IMR-90 (cell line): Measurements from ENCODE around the gene NSUN7. TPM values are rescaled to one million over a fixed set of nuclear protein-coding genes. Genes with fewer than 3 reads are reported as not detected.

Source experiments
- ATAC-seq: fragments of 200-7000 bp; cut with Tn5 transposase; 2 replicates; pipeline ENCODE4 v1.9.1; 2020; ENCODE audit warnings: low read depth, mild to moderate bottlenecking, moderate library complexity
- BruUV-seq: library from RNA; stranded (reverse); fragments of 400-500 nt; replicated peaks from 2 replicates; lab custom pipeline; 2021; lab: Mats Ljungman, UMichigan
- CTCF ChIA-PET: fragments of 300-600 bp; formaldehyde crosslinking; extraction: SDS; loops from one replicate; lab custom pipeline; 2021; ENCODE audit warnings: antibody characterized with exemption; lab: Yijun Ruan, JAX
- POLR2A ChIA-PET: fragments of 300-600 bp; sonication (Branson Sonifier 250); formaldehyde crosslinking; loops from one replicate; lab custom pipeline; 2022; ENCODE audit warnings: antibody characterized with exemption; ENCODE audit not compliant: unreplicated experiment; lab: Charles Lee
- DNase-seq: peaks from one replicate; pipeline ENCODE4 v3.0.0; 2013
- H2AFZ ChIP-seq: replicated peaks from 2 replicates; pipeline ENCODE3; 2013; ENCODE audit warnings: low read length, mild to moderate bottlenecking; ENCODE audit not compliant: poor library complexity
- H2AK5ac ChIP-seq: 2 replicates; pipeline ENCODE4 v1.6.1; 2013; ENCODE audit warnings: low read depth, low read length, inconsistent platforms
- H2AK9ac ChIP-seq: replicated peaks from 2 replicates; pipeline ENCODE3; 2013; ENCODE audit warnings: mild to moderate bottlenecking, low read depth, low read length, moderate library complexity; ENCODE audit not compliant: poor library complexity
- H2BK120ac ChIP-seq: 2 replicates; pipeline ENCODE4 v1.6.1; 2013; ENCODE audit warnings: low read depth, low read length, inconsistent platforms
- H2BK15ac ChIP-seq: 3 replicates; pipeline ENCODE4 v1.6.1; 2013; ENCODE audit warnings: low read depth, low read length, inconsistent platforms
- H2BK20ac ChIP-seq: 2 replicates; pipeline ENCODE4 v1.6.1; 2013; ENCODE audit warnings: low read depth, mild to moderate bottlenecking, inconsistent platforms, low read length, moderate library complexity
- H2BK5ac ChIP-seq: 2 replicates; pipeline ENCODE4 v1.6.1; 2013; ENCODE audit warnings: mild to moderate bottlenecking, low read depth, low read length, inconsistent platforms; ENCODE audit not compliant: poor library complexity, severe bottlenecking
- H3K14ac ChIP-seq: replicated peaks from 2 replicates; pipeline ENCODE4 v1.6.1; 2013; ENCODE audit warnings: low read depth, low read length, inconsistent platforms
- H3K18ac ChIP-seq: 2 replicates; pipeline ENCODE4 v1.6.1; 2013; ENCODE audit warnings: low read depth, low read length, control low read depth
- H3K23ac ChIP-seq: 2 replicates; pipeline ENCODE4 v1.6.1; 2013; ENCODE audit warnings: low read depth, low read length, inconsistent platforms
- H3K27ac ChIP-seq: 2 replicates; pipeline ENCODE4 v1.5.1; 2013; ENCODE audit warnings: mild to moderate bottlenecking, control low read depth, low read length; ENCODE audit not compliant: insufficient read depth
- H3K27me3 ChIP-seq: 2 replicates; pipeline ENCODE4 v1.6.1; 2013; ENCODE audit warnings: low read length; ENCODE audit not compliant: control insufficient read depth, insufficient read depth
- H3K36me3 ChIP-seq: 2 replicates; pipeline ENCODE4 v1.6.1; 2013; ENCODE audit warnings: low read length, mixed read lengths; ENCODE audit not compliant: control insufficient read depth, insufficient read depth
- H3K4ac ChIP-seq: 2 replicates; pipeline ENCODE4 v1.6.1; 2013; ENCODE audit warnings: low read depth, low read length, inconsistent platforms
- H3K4me1 ChIP-seq: 2 replicates; pipeline ENCODE4 v1.6.1; 2013; ENCODE audit warnings: low read length, mixed read lengths; ENCODE audit not compliant: control insufficient read depth, insufficient read depth
- H3K4me2 ChIP-seq: 2 replicates; pipeline ENCODE4 v1.6.1; 2013; ENCODE audit warnings: low read depth, mild to moderate bottlenecking, control low read depth, low read length, moderate library complexity
- H3K4me3 ChIP-seq: 2 replicates; pipeline ENCODE4 v1.5.1; 2013; ENCODE audit warnings: low read depth, mild to moderate bottlenecking, control low read depth, low read length, moderate library complexity; ENCODE audit not compliant: insufficient read depth
- H3K56ac ChIP-seq: 2 replicates; pipeline ENCODE4 v1.6.1; 2013; ENCODE audit warnings: low read length, inconsistent platforms; ENCODE audit not compliant: insufficient read depth; ENCODE audit errors: extremely low read depth
- H3K79me1 ChIP-seq, 2 experiments: 2 replicates each; pipeline ENCODE4 v1.6.1; 2013; ENCODE audit warnings: low read length in 2 of 2, inconsistent platforms in 1 of 2, low read depth in 1 of 2
- H3K9ac ChIP-seq: 2 replicates; pipeline ENCODE4 v1.6.1; 2013; ENCODE audit warnings: low read depth, low read length, control low read depth
- H3K9me1 ChIP-seq: 2 replicates; pipeline ENCODE4 v1.6.1; 2013; ENCODE audit warnings: low read length, inconsistent platforms; ENCODE audit not compliant: insufficient read depth
- H3K9me3 ChIP-seq: 2 replicates; pipeline ENCODE4 v1.6.1; 2013; ENCODE audit warnings: low read length; ENCODE audit not compliant: control insufficient read depth, insufficient read depth
- H4K20me1 ChIP-seq: 2 replicates; pipeline ENCODE4 v1.6.1; 2013; ENCODE audit warnings: low read length, inconsistent platforms; ENCODE audit not compliant: insufficient read depth
- H4K5ac ChIP-seq: 2 replicates; pipeline ENCODE4 v1.6.1; 2013; ENCODE audit warnings: mild to moderate bottlenecking, low read depth, low read length, control low read depth
- H4K8ac ChIP-seq, 2 experiments: 2 replicates each; pipeline ENCODE4 v1.6.1; 2013; ENCODE audit warnings: low read depth in 2 of 2, low read length in 2 of 2, control low read depth in 1 of 2, inconsistent platforms in 1 of 2
- H4K91ac ChIP-seq: 2 replicates; pipeline ENCODE4 v1.6.1; 2013; ENCODE audit warnings: low read depth, low read length, inconsistent platforms; ENCODE audit not compliant: insufficient read depth
- CHD1 ChIP-seq: IDR thresholded peaks from 2 replicates; pipeline ENCODE4 v1.6.1; 2012; ENCODE audit warnings: low read depth, low read length, improper control_type of control experiment
- CTCF ChIP-seq: conservative IDR thresholded peaks from 2 replicates; pipeline ENCODE4 v1.5.1; 2012; ENCODE audit warnings: mild to moderate bottlenecking, low read depth, low read length, improper control_type of control experiment
- ELK1 ChIP-seq: fragments of 150-350 bp; IDR thresholded peaks from 2 replicates; pipeline ENCODE4 v1.6.1; 2016; ENCODE audit warnings: low read depth, mild to moderate bottlenecking, low read length, moderate library complexity, borderline replicate concordance
- MAZ ChIP-seq: IDR thresholded peaks from 2 replicates; pipeline ENCODE4 v1.6.1; 2012; ENCODE audit warnings: low read depth, mild to moderate bottlenecking, low read length, improper control_type of control experiment, moderate library complexity, borderline replicate concordance
- NFE2L2 ChIP-seq: fragments of 150-350 bp; IDR thresholded peaks from 2 replicates; pipeline ENCODE4 v1.6.1; 2016; ENCODE audit warnings: low read depth, mild to moderate bottlenecking, low read length
- POLR2A ChIP-seq: IDR thresholded peaks from 2 replicates; pipeline ENCODE4 v1.6.1; 2012; ENCODE audit warnings: mild to moderate bottlenecking, low read depth, low read length
- RCOR1 ChIP-seq: IDR thresholded peaks from 2 replicates; pipeline ENCODE4 v1.6.1; 2012; ENCODE audit warnings: mild to moderate bottlenecking, low read length, improper control_type of control experiment; ENCODE audit not compliant: insufficient replicate concordance
- SMC3 ChIP-seq: fragments of 150-350 bp; IDR thresholded peaks from 2 replicates; pipeline ENCODE4 v1.6.1; 2016; ENCODE audit warnings: low read depth, mild to moderate bottlenecking, antibody characterized with exemption, low read length, moderate library complexity
- USF2 ChIP-seq: fragments of 150-350 bp; IDR thresholded peaks from 2 replicates; pipeline ENCODE4 v1.6.1; 2017; ENCODE audit warnings: mild to moderate bottlenecking, antibody characterized with exemption, low read length, low read depth
- WGBS, 2 experiments: methylation state at CpG; one replicate each; pipeline versions ENCODE4 v1.1.5 to v1.1.7; 2013; ENCODE audit warnings: missing lambda C conversion rate in 2 of 2; ENCODE audit not compliant: insufficient read length in 1 of 2; ENCODE audit errors: extremely low coverage in 2 of 2; 5-methylcytosine and 5-hydroxymethylcytosine counted together
- dilution Hi-C: fragments of 300-500 bp; cut with HindIII; formaldehyde crosslinking; loops from one replicate; pipeline ENCODE4 v1.14.3; 2018; ENCODE audit warnings: low sequenced_read_pairs; ENCODE audit not compliant: unreplicated experiment
- in situ Hi-C: fragments of 300-500 bp; cut with MboI; formaldehyde crosslinking; loops from 3 replicates; pipeline ENCODE4 v1.14.3; 2019; ENCODE audit warnings: low sequenced_read_pairs, inconsistent platforms, mixed read lengths
- intact Hi-C: fragments of 100-400 bp; cut with micrococcal nuclease; formaldehyde crosslinking; loops from 2 replicates; pipeline ENCODE4 v1.10.0; 2022
- polyA plus RNA-seq, 3 experiments: library from polyadenylated mRNA; depleted of rRNA; stranded (reverse); fragments of >200 nt; gene quantifications; 2 replicates each; pipeline ENCODE4 v1.2.3, GENCODE V29; 2012; ENCODE audit warnings: low replicate concordance in 1 of 3
- total RNA-seq: library from RNA; depleted of rRNA; stranded (reverse); fragments of >200 nt; gene quantifications from 2 replicates; pipeline ENCODE4 v1.2.3, GENCODE V29; 2012

Gene NSUN7
- total and polyA plus RNA-seq, 2 of the 4 experiments (the other 2 are of a cell fraction), result not detected

- CTCF ChIA-PET, result interaction anchor here (1.2 to 1.5 kb wide), 2 partner anchors 28 to 29 kb away, joined by 3 read pairs; no protein-coding TSS in a partner anchor
- no peak overlapping the region for H4K91ac ChIP-seq
- in situ Hi-C loops, result loop anchor here (25.0 kb wide), 1 partner anchor 100 kb away; no protein-coding TSS in a partner anchor
- no peak overlapping the region for H2AFZ ChIP-seq
- H3K9ac ChIP-seq, result no peak overlapping the region
- no peak overlapping the region for H2BK5ac ChIP-seq
- no peak overlapping the region for H3K14ac ChIP-seq
- no peaks in the 10 kb centered on the region; the same call in 1 of the 2 replicates for H3K4me1 ChIP-seq
- no peak overlapping the region for H3K4me3 ChIP-seq
- no peak overlapping the region for H4K5ac ChIP-seq
- DNase-seq, result peak; percentile 32
- dilution Hi-C loops, result no loop called here
- no peak; the same call in 1 of the 2 replicates for ATAC-seq
- no peak overlapping the region for H3K27ac ChIP-seq
- H3K36me3 ChIP-seq, result peaks cover 10% of the 10 kb centered on the region
- no peak overlapping the region for H3K23ac ChIP-seq
- no peak overlapping the region for H2BK20ac ChIP-seq
- TF ChIP-seq POLR2A, result no peak
- no peak for TF ChIP-seq RCOR1
- no peak for TF ChIP-seq ELK1
- no peak for TF ChIP-seq CHD1
- TF ChIP-seq CTCF, result no peak
- no peak for TF ChIP-seq SMC3
- no peak for TF ChIP-seq MAZ
- TF ChIP-seq USF2, result no peak
- no peak for TF ChIP-seq NFE2L2
- no peak overlapping the region for H3K4ac ChIP-seq
- no peaks in the 10 kb centered on the region for H3K9me3 ChIP-seq
- H3K18ac ChIP-seq, result no peak overlapping the region
- 0 out of 2 replicates have a peak, but pooled peaks cover 3% of the 10 kb centered on the region for H3K9me1 ChIP-seq
- H3K4me2 ChIP-seq, result no peak overlapping the region
- H3K27me3 ChIP-seq, result no peaks in the 10 kb centered on the region
- no peak overlapping the region for H2AK9ac ChIP-seq
- H4K20me1 ChIP-seq, result no peaks in the 10 kb centered on the region
- no peak overlapping the region for H3K56ac ChIP-seq
- H2BK15ac ChIP-seq, result no peak overlapping the region
- POLR2A ChIA-PET, result no interaction called here
- H2AK5ac ChIP-seq, result no peak overlapping the region
- no peaks in the 10 kb centered on the region; a peak in 1 of 4 replicates for H3K79me1 ChIP-seq
- WGBS, 2 experiments, result no CpG with 5 or more reads among the region's 7 CpGs
- intact Hi-C loops, result no loop called here
- BruUV-seq, result no TSS peak
- H2BK120ac ChIP-seq, result no peak overlapping the region
- no peak overlapping the region for H4K8ac ChIP-seq
Measured at GRCh38 chr4:40811956-40812355, 62.2 kb downstream of the NSUN7 start.
